Peyer's patch (tissue), 4 donors: Measurements from ENCODE around the gene ZNF480. TPM values are rescaled to one million over a fixed set of nuclear protein-coding genes. Genes with fewer than 3 reads are reported as not detected.
"Not testable (repeated sequence)": the region's sequence is repeated elsewhere in the genome, so short reads cannot be mapped to it uniquely, and the experiment has no call there.

Source experiments
- DNase-seq, 3 donors: peaks; one replicate each; pipeline ENCODE4 v3.0.0-alpha.2; 2017 to 2019
- H3K27ac ChIP-seq, 4 donors: fragments of 200-600 bp; sonication (generic); one replicate each; pipeline ENCODE4 v1.5.1; 2016 to 2019
- H3K27me3 ChIP-seq, 2 donors: fragments of 200-600 bp; sonication (generic); one replicate each; pipeline ENCODE4 v1.5.1; 2019
- H3K36me3 ChIP-seq, 3 donors: fragments of 200-600 bp; sonication (generic); one replicate each; pipeline ENCODE4 v1.5.1; 2016 to 2019
- H3K4me1 ChIP-seq, 4 donors: fragments of 200-600 bp; sonication (generic); one replicate each; pipeline ENCODE4 v1.5.1; 2016 to 2019
- H3K4me3 ChIP-seq, 4 donors: fragments of 200-600 bp; sonication (generic); 1 replicate in 3 of 4; 2 replicates in 1 of 4; pipeline ENCODE4 v1.5.1; 2016 to 2019; ENCODE audit warnings: mild to moderate bottlenecking in 1 of 4
- H3K9me3 ChIP-seq, 4 donors: fragments of 200-600 bp; sonication (generic); one replicate each; pipeline ENCODE4 v1.5.1; 2016 to 2019; ENCODE audit warnings: mild to moderate bottlenecking in 1 of 4
- CTCF ChIP-seq, 6 experiments: fragments of 450-650 bp in 4 of 6; fragments of 200-600 bp in 2 of 6; sonication (generic) in 1 of 6; IDR thresholded peaks; one replicate each; pipeline ENCODE4 v1.5.1; 2017 to 2019; ENCODE audit warnings: antibody characterized with exemption in 6 of 6, mild to moderate bottlenecking in 3 of 6, moderate library complexity in 1 of 6
- POLR2A ChIP-seq, 2 donors: fragments of 450-650 bp; IDR thresholded peaks; one replicate each; pipeline ENCODE4 v1.5.1; 2017; ENCODE audit warnings: antibody characterized with exemption in 2 of 2, mild to moderate bottlenecking in 2 of 2, moderate library complexity in 2 of 2
- total RNA-seq, 4 donors: library from RNA; depleted of rRNA; stranded (reverse); fragments of >200 nt; gene quantifications; one replicate each; pipeline ENCODE4 v1.1.0, GENCODE V29; 2016

ZNF480 gene
- total RNA-seq, result 10 to 100 TPM in 3 of 4 donors, 1 to 10 TPM in 1; 6.0 to 19.8 (median 12.5) TPM

DNA sequence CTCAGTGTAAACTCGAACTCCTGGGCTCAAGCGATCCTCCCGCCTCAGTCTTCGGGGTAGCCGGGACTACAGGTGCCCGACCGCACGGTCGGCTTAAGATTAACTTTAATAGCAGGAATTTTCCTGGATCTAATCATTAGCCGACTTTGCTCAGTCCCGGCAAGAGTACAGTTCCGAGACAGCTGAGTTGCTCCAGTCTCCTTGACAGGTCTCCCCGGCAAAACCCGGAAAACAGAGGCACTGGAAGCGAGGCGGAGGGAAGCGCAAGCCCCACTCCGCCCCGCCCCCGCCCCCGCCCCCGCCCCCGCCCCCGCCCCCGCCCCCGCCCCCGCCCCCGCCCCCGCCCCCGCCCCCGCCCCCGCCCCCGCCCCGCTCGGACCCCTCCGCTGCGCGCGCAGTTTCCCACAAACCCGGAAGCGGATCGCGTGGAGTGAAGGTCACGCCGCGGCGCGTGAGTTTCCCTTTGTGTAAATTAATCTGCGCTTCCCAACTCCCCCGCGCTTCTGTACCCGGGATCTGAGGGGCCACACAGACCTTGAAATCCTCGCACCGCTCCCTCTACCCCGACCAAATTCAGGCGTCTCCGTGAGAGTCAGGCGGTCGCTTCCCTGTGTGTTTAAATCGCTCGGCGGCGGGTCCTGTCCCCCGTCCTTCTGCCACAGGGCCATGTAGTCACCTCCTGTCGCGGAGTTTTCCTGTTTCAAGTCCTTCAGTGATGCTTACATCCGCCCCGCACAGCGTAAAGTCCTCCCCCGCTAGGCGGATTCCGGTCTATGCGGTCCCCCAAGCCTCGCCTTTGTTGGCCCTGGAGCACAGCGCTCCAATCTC lies at the start of gene ZNF480:
TSS of gene ZNF480 (plus strand) at position 397 of the 828 bp plus-strand sequence. CDS start 3,244 bp downstream, outside the sequence.
- TF ChIP-seq POLR2A (IDR thresholded peaks at IDR 0.05), result peak; percentile 43 to 57
- peak in 3 of 6 experiments; percentile 13 to 26 (median 18) for TF ChIP-seq CTCF (IDR thresholded peaks at IDR 0.05)
- Histone ChIP-seq H3K27me3 (no peaks in the 10 kb centered on the region), H3K36me3 (peaks cover 0 to 26% (median 3%) of the 10 kb centered on the region in 3 donors), H3K27ac (peak within 1 kb of the TSS; percentile 86 to 93 (median 92)), H3K4me3 (peak within 1 kb of the TSS; percentile 61 to 94 (median 86)), H3K9me3 (peaks cover 0 to 22% (median 0%) of the 10 kb centered on the region in 4 donors), H3K4me1 (peaks cover 0 to 14% (median 0%) of the 10 kb centered on the region in 4 donors)
- DNase-seq, result peak; percentile 85 to 95 (median 90)

DNA sequence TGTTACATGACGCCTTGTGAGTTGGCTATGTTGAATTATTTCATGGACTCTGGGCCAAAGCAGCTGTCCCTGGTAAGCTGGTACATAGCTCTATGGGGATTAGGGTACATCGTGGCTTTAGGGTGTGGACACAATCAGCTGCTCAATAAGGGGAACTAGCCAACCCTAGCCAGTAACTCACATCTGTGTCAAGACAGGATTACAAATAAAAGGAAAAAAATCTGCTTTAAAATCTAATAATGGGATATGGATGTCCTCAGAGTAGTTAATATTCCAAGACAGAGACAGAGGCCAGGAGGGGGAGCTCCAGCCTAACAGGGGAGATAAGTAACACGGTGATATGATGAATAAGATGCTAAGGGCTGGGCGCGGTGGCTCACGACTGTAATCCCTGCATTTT lies 48.7 kb upstream of the ZNF480 start:
- peak in 2 of 3 donors; percentile 59 to 81 for DNase-seq
- TF ChIP-seq CTCF (IDR thresholded peaks at IDR 0.05) (peak in 4 of 6 experiments; percentile 35 to 51 (median 48)), POLR2A (IDR thresholded peaks at IDR 0.05) (no peak)

GRCh38 chr19:52258426-52258825 lies 38.5 kb upstream of the ZNF480 start:
- no peak for DNase-seq
- Histone ChIP-seq H3K4me3 (no peak overlapping the region), H3K9me3 (no peaks in the 10 kb centered on the region), H3K27ac (no peak overlapping the region), H3K4me1 (no peaks in the 10 kb centered on the region), H3K27me3 (no peaks in the 10 kb centered on the region), H3K36me3 (no peaks in the 10 kb centered on the region)
- TF ChIP-seq POLR2A (IDR thresholded peaks at IDR 0.05), result no peak
- TF ChIP-seq CTCF (IDR thresholded peaks at IDR 0.05), result no peak

More for the DNA sequence above, 48.7 kb upstream of the ZNF480 start:
- Histone ChIP-seq H3K27me3 (no peaks in the 10 kb centered on the region), H3K4me1 (no peaks in the 10 kb centered on the region), H3K27ac (no peak overlapping the region), H3K4me3 (no peak overlapping the region), H3K9me3 (no peaks in the 10 kb centered on the region), H3K36me3 (no peaks in the 10 kb centered on the region)

GRCh38 chr19:52265556-52265955 lies 31.4 kb upstream of the ZNF480 start:
- not testable (repeated sequence) for H3K4me3 ChIP-seq, H3K27ac ChIP-seq, DNase-seq, H3K9me3 ChIP-seq, H3K27me3 ChIP-seq, H3K36me3 ChIP-seq, H3K4me1 ChIP-seq

- peaks cover 0 to 3% (median 0%) of the 10 kb centered on the region in 4 donors for H3K9me3 ChIP-seq
- peak within 1 kb of the TSS; percentile 83 to 99 (median 90) for H3K4me3 ChIP-seq
- peaks cover 0 to 7% (median 0%) of the 10 kb centered on the region in 3 donors for H3K36me3 ChIP-seq
- DNase-seq, result peak; percentile 97 to 99 (median 99)
- peak within 1 kb of the TSS; percentile 90 to 99 (median 92) for H3K27ac ChIP-seq
- peaks cover 0 to 11% (median 0%) of the 10 kb centered on the region in 4 donors for H3K4me1 ChIP-seq
- no peak for TF ChIP-seq CTCF (IDR thresholded peaks at IDR 0.05)
- TF ChIP-seq POLR2A (IDR thresholded peaks at IDR 0.05), result peak; percentile 53 to 78
- H3K27me3 ChIP-seq, result no peaks in the 10 kb centered on the region
These were observed 27.4 kb upstream of the ZNF480 start, which contains the start of gene ZNF766 for GRCh38 chr19:52269338-52270261. Gene ZNF766, plus strand, starts transcription at chr19:52269587. Its CDS starts 27 bp downstream, at chr19:52269614.
